HG03342 (cell line): ENCODE data around the gene CPLANE1.
A peak's percentile ranks its signal among the peaks of the same experiment; 100 is the strongest.
"Not testable (repeated sequence)": the region's sequence is repeated elsewhere in the genome, so short reads cannot be mapped to it uniquely, and the experiment has no call there.

ENCODE experiments used
- ATAC-seq: cut with Tn5 transposase; IDR thresholded peaks from one replicate; pipeline ENCODE4 v1.9.1; 2021; ENCODE audit warnings: mild to moderate bottlenecking, moderate library complexity; ENCODE audit not compliant: unreplicated experiment

The CPLANE1 gene

GRCh38 chr5:37208883-37209797, 40.0 kb downstream of the CPLANE1 start:
- no peak for ATAC-seq

GRCh38 chr5:37207802-37208201, 41.4 kb downstream of the CPLANE1 start:
- no peak for ATAC-seq

GRCh38 chr5:37206736-37207135, 42.4 kb downstream of the CPLANE1 start:
- ATAC-seq: no peak

- no peak for ATAC-seq
Observed at GRCh38 chr5:37198842-37199241, 50.3 kb downstream of the CPLANE1 start.

GRCh38 chr5:37198061-37198460, 51.1 kb downstream of the CPLANE1 start:
- ATAC-seq: peak; percentile 50

- ATAC-seq: peak; percentile 89
Observed at GRCh38 chr5:37197340-37198050, 51.7 kb downstream of the CPLANE1 start.

GRCh38 chr5:37190592-37190991, 58.6 kb downstream of the CPLANE1 start:
- ATAC-seq: no peak

- no peak for ATAC-seq
Observed at GRCh38 chr5:37189355-37189754, 59.8 kb downstream of the CPLANE1 start.

- ATAC-seq: no peak
Observed at GRCh38 chr5:37187465-37187977, 61.7 kb downstream of the CPLANE1 start.

GRCh38 chr5:37184748-37185364, 64.3 kb downstream of the CPLANE1 start:
- ATAC-seq: peak; percentile 86

GRCh38 chr5:37182667-37183066, 66.5 kb downstream of the CPLANE1 start:
- no peak for ATAC-seq

GRCh38 chr5:37174928-37175327, 74.2 kb downstream of the CPLANE1 start:
- no peak for ATAC-seq

- ATAC-seq: no peak
Observed at GRCh38 chr5:37172957-37173356, 76.2 kb downstream of the CPLANE1 start.

GRCh38 chr5:37170856-37171255, 78.3 kb downstream of the CPLANE1 start:
- no peak for ATAC-seq

- ATAC-seq: no peak
Observed at GRCh38 chr5:37166197-37166596, 83.0 kb downstream of the CPLANE1 start.

- no peak for ATAC-seq
Observed at GRCh38 chr5:37165761-37166160, 83.4 kb downstream of the CPLANE1 start.

GRCh38 chr5:37153661-37154060, 95.5 kb downstream of the CPLANE1 start:
- ATAC-seq: no peak

- ATAC-seq: no peak
Observed at GRCh38 chr5:37146896-37147295, 102.3 kb downstream of the CPLANE1 start.

GRCh38 chr5:37136694-37137093, 112.5 kb downstream of the CPLANE1 start:
- no peak for ATAC-seq

GRCh38 chr5:37135312-37135711, 113.9 kb downstream of the CPLANE1 start:
- not testable (repeated sequence) for ATAC-seq

GRCh38 chr5:37133939-37134338, 115.2 kb downstream of the CPLANE1 start:
- ATAC-seq: no peak
